ENCODE measurements around the gene SLC12A3.

The SLC12A3 gene

GRCh38 chr16:56891685-56892084 is 26.7 kb downstream of the SLC12A3 start:
- Histone ChIP-seq H3K4me1 (ENCODE audit: low read length) (peaks cover 16% of the 10 kb centered on the region), H3K27me3 (ENCODE audit: low read depth, low read length) (no peaks in the 10 kb centered on the region), H3K36me3 (replicated peaks; ENCODE audit: low read depth, low read length) (peaks cover 12% of the 10 kb centered on the region), H3K4me3 (ENCODE audit: low read length) (no peak overlapping the region), H3K9me3 (ENCODE audit: insufficient read depth, low read length) (no peaks in the 10 kb centered on the region), H3K79me2 (ENCODE audit: low read length) (no peaks in the 10 kb centered on the region), H4K20me1 (ENCODE audit: insufficient read depth, low read length) (no peaks in the 10 kb centered on the region), H3K4me2 (ENCODE audit: low read length) (no peak overlapping the region), H3K27ac (ENCODE audit: low read length) (no peak overlapping the region), H2AFZ (ENCODE audit: low read depth, low read length) (no peak overlapping the region), H3K9ac (ENCODE audit: low read length) (no peak overlapping the region)
- TF ChIP-seq CTCF (IDR thresholded peaks at IDR 0.05; ENCODE audit: low read depth, low read length) (no peak), EZH2phosphoT487 (IDR thresholded peaks at IDR 0.05; ENCODE audit: low read depth) (no peak)

GRCh38 chr16:56892705-56893104 is 27.7 kb downstream of the SLC12A3 start:
- Histone ChIP-seq H3K27me3 (ENCODE audit: low read depth, low read length) (no peaks in the 10 kb centered on the region), H3K4me2 (ENCODE audit: low read length) (no peak overlapping the region)
- no peak for TF ChIP-seq EZH2phosphoT487 (IDR thresholded peaks at IDR 0.05; ENCODE audit: low read depth)
- TF ChIP-seq CTCF (IDR thresholded peaks at IDR 0.05; ENCODE audit: low read depth, low read length): no peak

DNA sequence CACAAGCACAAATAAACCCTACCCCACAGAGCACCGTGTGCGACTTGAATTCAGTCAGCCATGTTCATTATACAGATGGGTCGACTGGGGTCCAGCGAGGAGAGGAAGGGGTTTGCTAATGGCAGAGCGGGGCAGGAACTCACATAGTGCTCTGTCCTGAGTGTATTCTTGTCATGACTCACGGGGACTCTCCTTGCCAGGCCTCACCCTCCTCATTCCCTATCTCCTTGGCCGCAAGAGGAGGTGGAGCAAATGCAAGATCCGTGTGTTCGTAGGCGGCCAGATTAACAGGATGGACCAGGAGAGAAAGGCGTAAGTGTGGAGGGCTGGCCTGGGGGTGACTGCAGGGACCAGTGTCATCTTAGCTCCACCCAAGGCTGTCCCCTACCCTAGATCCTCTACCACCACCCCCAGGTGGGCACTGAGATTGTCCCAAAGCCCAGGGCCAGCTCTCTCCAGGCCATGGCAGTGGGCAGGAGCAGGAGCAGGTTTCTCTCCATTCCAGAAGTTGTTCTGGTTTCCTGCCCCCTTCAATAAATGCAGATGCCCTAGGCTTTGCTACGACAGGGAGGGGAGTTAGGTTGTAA is 29.4 kb downstream of the SLC12A3 start:
- Histone ChIP-seq H3K4me2 (ENCODE audit: low read length) (no peak overlapping the region), H3K36me3 (replicated peaks; ENCODE audit: low read depth, low read length) (peaks cover 6% of the 10 kb centered on the region), H3K9me3 (ENCODE audit: insufficient read depth, low read length) (no peaks in the 10 kb centered on the region), H3K4me3 (ENCODE audit: low read length) (no peak overlapping the region), H2AFZ (ENCODE audit: low read depth, low read length) (no peak overlapping the region), H3K79me2 (ENCODE audit: low read length) (no peaks in the 10 kb centered on the region), H3K9ac (ENCODE audit: low read length) (no peak overlapping the region), H4K20me1 (ENCODE audit: insufficient read depth, low read length) (no peaks in the 10 kb centered on the region), H3K4me1 (ENCODE audit: low read length) (peaks cover 28% of the 10 kb centered on the region), H3K27me3 (ENCODE audit: low read depth, low read length) (no peaks in the 10 kb centered on the region; the same call in 1 of the 2 replicates), H3K27ac (ENCODE audit: low read length) (no peak overlapping the region)
- TF ChIP-seq CTCF (IDR thresholded peaks at IDR 0.05; ENCODE audit: low read depth, low read length) (no peak), EZH2phosphoT487 (IDR thresholded peaks at IDR 0.05; ENCODE audit: low read depth) (no peak)

More at GRCh38 chr16:56892705-56893104, 27.7 kb downstream of the SLC12A3 start:
- peaks cover 12% of the 10 kb centered on the region for H3K36me3 ChIP-seq (replicated peaks; ENCODE audit: low read depth, low read length)
- no peak overlapping the region for H2AFZ ChIP-seq (ENCODE audit: low read depth, low read length)
- H3K79me2 ChIP-seq (ENCODE audit: low read length): no peaks in the 10 kb centered on the region
- peaks cover 26% of the 10 kb centered on the region for H3K4me1 ChIP-seq (ENCODE audit: low read length)
- H3K27ac ChIP-seq (ENCODE audit: low read length): no peak overlapping the region
- H3K4me3 ChIP-seq (ENCODE audit: low read length): no peak overlapping the region
- no peaks in the 10 kb centered on the region for H3K9me3 ChIP-seq (ENCODE audit: insufficient read depth, low read length)
- no peaks in the 10 kb centered on the region for H4K20me1 ChIP-seq (ENCODE audit: insufficient read depth, low read length)
- no peak overlapping the region for H3K9ac ChIP-seq (ENCODE audit: low read length)

GRCh38 chr16:56895813-56896212 is 30.8 kb downstream of the SLC12A3 start:
- H2AFZ ChIP-seq (ENCODE audit: low read depth, low read length): no peak overlapping the region
- no peaks in the 10 kb centered on the region for H3K9me3 ChIP-seq (ENCODE audit: insufficient read depth, low read length)
- peaks cover 30% of the 10 kb centered on the region for H3K4me1 ChIP-seq (ENCODE audit: low read length)
- no peaks in the 10 kb centered on the region for H3K79me2 ChIP-seq (ENCODE audit: low read length)
- H3K36me3 ChIP-seq (replicated peaks; ENCODE audit: low read depth, low read length): no peaks in the 10 kb centered on the region
- no peak overlapping the region for H3K27ac ChIP-seq (ENCODE audit: low read length)
- no peak overlapping the region for H3K4me2 ChIP-seq (ENCODE audit: low read length)
- no peak overlapping the region for H3K9ac ChIP-seq (ENCODE audit: low read length)
- no peaks in the 10 kb centered on the region; the same call in 1 of the 2 replicates for H3K27me3 ChIP-seq (ENCODE audit: low read depth, low read length)
- H3K4me3 ChIP-seq (ENCODE audit: low read length): no peak overlapping the region
- no peak for TF ChIP-seq EZH2phosphoT487 (IDR thresholded peaks at IDR 0.05; ENCODE audit: low read depth)
- TF ChIP-seq CTCF (IDR thresholded peaks at IDR 0.05; ENCODE audit: low read depth, low read length): no peak
- no peaks in the 10 kb centered on the region for H4K20me1 ChIP-seq (ENCODE audit: insufficient read depth, low read length)
